ENCODE data around the gene ARHGAP15. TPM values are rescaled to one million over a fixed set of nuclear protein-coding genes. Genes with fewer than 3 reads are reported as not detected.

ARHGAP15 gene
- total RNA-seq, 3 donors from 2014 or later (not counting 1 experiment from before 2014, with no cell fraction given): 148 to 168 (median 165) TPM

DNA sequence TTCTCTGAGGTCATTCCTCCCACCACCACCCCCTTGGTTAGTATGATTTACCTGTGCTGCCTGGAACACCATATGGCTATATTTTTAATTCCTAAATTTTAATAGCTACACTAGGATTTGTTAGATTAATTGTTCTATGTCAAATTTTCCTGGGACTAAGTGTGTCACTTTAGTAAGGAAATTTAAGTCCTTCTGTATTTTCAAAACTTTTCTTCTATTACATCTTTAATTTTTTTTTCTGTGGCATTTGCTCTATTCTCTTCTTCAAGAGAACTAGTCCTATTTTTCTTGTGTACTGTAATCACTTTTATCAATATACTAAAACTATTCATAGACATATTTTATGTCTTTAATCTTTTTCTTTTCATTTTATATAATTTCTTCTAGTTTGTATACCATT lies 456.9 kb downstream of the ARHGAP15 start:
- Mint-ChIP-seq H3K36me3 (no peaks in the 10 kb centered on the region), H3K4me3 (no peak overlapping the region), H3K27me3 (ENCODE audit: low read depth in 2 of 2) (no peaks in the 10 kb centered on the region), H3K9me3 (peaks cover 0 to 2% of the 10 kb centered on the region in 2 donors), H3K4me1 (peaks cover 32 to 34% of the 10 kb centered on the region in 2 donors), H3K27ac (no peak overlapping the region)
- Histone ChIP-seq H3K27me3 (ENCODE audit: control insufficient read depth, insufficient read depth, low read length) (no peaks in the 10 kb centered on the region), H3K4me3 (ENCODE audit: low read length) (no peak overlapping the region), H3K4me1 (ENCODE audit: control insufficient read depth, insufficient read depth, low read length) (no peaks in the 10 kb centered on the region), H3K36me3 (ENCODE audit: control insufficient read depth, insufficient read depth, low read length) (peaks cover 6% of the 10 kb centered on the region), H3K9me3 (ENCODE audit: control insufficient read depth, insufficient read depth, low read length) (no peaks in the 10 kb centered on the region), H3K27ac (ENCODE audit: low read length) (no peak overlapping the region)
- DNase-seq (no peak), ATAC-seq (no peak)
- TF ChIP-seq, protein P1, sequence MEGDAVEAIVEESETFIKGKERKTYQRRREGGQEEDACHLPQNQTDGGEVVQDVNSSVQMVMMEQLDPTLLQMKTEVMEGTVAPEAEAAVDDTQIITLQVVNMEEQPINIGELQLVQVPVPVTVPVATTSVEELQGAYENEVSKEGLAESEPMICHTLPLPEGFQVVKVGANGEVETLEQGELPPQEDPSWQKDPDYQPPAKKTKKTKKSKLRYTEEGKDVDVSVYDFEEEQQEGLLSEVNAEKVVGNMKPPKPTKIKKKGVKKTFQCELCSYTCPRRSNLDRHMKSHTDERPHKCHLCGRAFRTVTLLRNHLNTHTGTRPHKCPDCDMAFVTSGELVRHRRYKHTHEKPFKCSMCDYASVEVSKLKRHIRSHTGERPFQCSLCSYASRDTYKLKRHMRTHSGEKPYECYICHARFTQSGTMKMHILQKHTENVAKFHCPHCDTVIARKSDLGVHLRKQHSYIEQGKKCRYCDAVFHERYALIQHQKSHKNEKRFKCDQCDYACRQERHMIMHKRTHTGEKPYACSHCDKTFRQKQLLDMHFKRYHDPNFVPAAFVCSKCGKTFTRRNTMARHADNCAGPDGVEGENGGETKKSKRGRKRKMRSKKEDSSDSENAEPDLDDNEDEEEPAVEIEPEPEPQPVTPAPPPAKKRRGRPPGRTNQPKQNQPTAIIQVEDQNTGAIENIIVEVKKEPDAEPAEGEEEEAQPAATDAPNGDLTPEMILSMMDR (IDR thresholded peaks at IDR 0.05): no peak
- intact Hi-C loops (cut with micrococcal nuclease): no loop called here

DNA sequence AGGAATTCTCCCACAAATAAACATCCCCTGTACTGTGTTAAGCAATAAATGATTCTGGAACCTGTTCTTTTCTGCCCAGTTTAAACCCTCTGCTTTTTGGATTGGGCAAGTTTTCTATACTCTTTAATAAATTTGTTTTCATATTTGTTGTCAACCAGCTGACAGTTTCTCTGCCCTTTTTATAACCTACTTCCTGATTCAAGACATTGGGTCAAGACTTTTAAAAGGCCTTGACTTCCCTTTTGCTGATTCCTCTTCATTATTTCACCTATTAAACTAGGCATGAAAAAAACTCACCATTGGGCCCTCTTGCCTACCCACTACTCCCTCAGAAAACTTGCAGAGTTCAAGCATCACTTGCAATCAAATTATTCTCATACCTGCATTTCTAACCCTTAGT lies 459.5 kb downstream of the ARHGAP15 start:
- Histone ChIP-seq H3K36me3 (ENCODE audit: control insufficient read depth, insufficient read depth, low read length) (peaks cover 6% of the 10 kb centered on the region), H3K27me3 (ENCODE audit: control insufficient read depth, insufficient read depth, low read length) (no peaks in the 10 kb centered on the region), H3K27ac (ENCODE audit: low read length) (no peak overlapping the region), H3K4me3 (ENCODE audit: low read length) (no peak overlapping the region), H3K4me1 (ENCODE audit: control insufficient read depth, insufficient read depth, low read length) (no peaks in the 10 kb centered on the region), H3K9me3 (ENCODE audit: control insufficient read depth, insufficient read depth, low read length) (no peaks in the 10 kb centered on the region)
- Mint-ChIP-seq H3K27ac (peak overlapping the region; percentile 5 to 33), H3K36me3 (no peaks in the 10 kb centered on the region), H3K27me3 (ENCODE audit: low read depth in 2 of 2) (no peaks in the 10 kb centered on the region), H3K9me3 (peaks cover 0 to 2% of the 10 kb centered on the region in 2 donors), H3K4me1 (peaks cover 21 to 29% of the 10 kb centered on the region in 2 donors), H3K4me3 (no peak overlapping the region)
- no peak for DNase-seq
- TF ChIP-seq, protein P1 (IDR thresholded peaks at IDR 0.05): no peak
- intact Hi-C loops (cut with micrococcal nuclease): no loop called here
- no peak for ATAC-seq

DNA sequence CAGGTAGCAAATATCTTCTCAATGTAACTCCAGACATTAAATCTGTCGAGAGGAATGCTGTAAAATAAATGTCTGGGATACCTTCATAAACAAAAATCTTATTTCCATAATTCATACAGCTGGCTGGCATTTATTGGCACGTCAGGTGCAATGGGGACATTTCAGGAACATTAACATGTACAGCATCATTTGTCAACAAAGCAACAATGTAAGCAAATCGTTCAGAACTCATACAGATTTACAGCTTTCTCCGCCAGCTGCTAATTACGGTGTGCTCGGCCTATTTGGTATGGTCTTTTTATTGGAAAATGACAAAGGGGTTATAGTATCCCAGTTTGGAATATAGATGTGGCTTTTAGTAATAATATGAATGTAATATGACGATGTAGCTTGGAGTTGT lies 464.9 kb downstream of the ARHGAP15 start:
- Mint-ChIP-seq H3K4me1 (peaks cover 2 to 9% of the 10 kb centered on the region in 2 donors), H3K36me3 (no peaks in the 10 kb centered on the region)
- intact Hi-C loops (cut with micrococcal nuclease): no loop called here

DNA sequence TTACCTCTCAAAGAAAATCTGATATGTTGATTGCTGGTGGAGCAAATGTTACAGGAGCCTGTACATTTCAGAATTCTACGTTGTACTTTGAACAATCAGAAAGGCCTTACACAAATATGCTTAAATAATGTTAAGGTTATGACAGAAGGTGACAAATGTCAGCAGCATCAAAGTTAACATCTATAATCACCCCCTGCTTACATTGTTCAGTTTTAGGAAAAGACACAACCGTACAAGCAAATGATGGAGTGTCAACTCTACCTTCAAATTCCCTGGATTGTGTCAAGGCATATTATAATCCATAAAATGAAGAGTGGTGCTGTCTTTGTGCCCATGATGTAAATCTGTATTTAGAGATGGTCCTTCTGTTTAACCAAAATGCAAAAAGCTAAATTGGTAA lies 465.5 kb downstream of the ARHGAP15 start:
- H3K27ac ChIP-seq (ENCODE audit: low read length): no peak overlapping the region
- no peak overlapping the region for H3K4me3 ChIP-seq (ENCODE audit: low read length)
- no peaks in the 10 kb centered on the region for H3K36me3 Mint-ChIP-seq
- no peak overlapping the region for H3K27ac Mint-ChIP-seq
- H3K4me1 ChIP-seq (ENCODE audit: control insufficient read depth, insufficient read depth, low read length): no peaks in the 10 kb centered on the region
- TF ChIP-seq, protein P1 (IDR thresholded peaks at IDR 0.05): no peak
- WGBS (ENCODE audit: insufficient coverage): no CpG with 5 or more reads among the region's 2 CpGs
- no peaks in the 10 kb centered on the region for H3K9me3 ChIP-seq (ENCODE audit: control insufficient read depth, insufficient read depth, low read length)
- no peaks in the 10 kb centered on the region for H3K27me3 Mint-ChIP-seq (ENCODE audit: low read depth in 2 of 2)
- no peak for ATAC-seq
- H3K4me1 Mint-ChIP-seq: peaks cover 2 to 8% of the 10 kb centered on the region in 2 donors
- H3K36me3 ChIP-seq (ENCODE audit: control insufficient read depth, insufficient read depth, low read length): no peaks in the 10 kb centered on the region
- intact Hi-C loops (cut with micrococcal nuclease): no loop called here
- no peak overlapping the region for H3K4me3 Mint-ChIP-seq
- no peaks in the 10 kb centered on the region for H3K27me3 ChIP-seq (ENCODE audit: control insufficient read depth, insufficient read depth, low read length)
- H3K9me3 Mint-ChIP-seq: no peaks in the 10 kb centered on the region
- DNase-seq: no peak

More for the DNA sequence above, 464.9 kb downstream of the ARHGAP15 start:
- no peaks in the 10 kb centered on the region for H3K27me3 Mint-ChIP-seq (ENCODE audit: low read depth in 2 of 2)
- H3K27ac Mint-ChIP-seq: no peak overlapping the region
- H3K4me1 ChIP-seq (ENCODE audit: control insufficient read depth, insufficient read depth, low read length): no peaks in the 10 kb centered on the region
- ATAC-seq (no peak), DNase-seq (no peak)
- TF ChIP-seq, protein P1 (IDR thresholded peaks at IDR 0.05): no peak
- no peaks in the 10 kb centered on the region for H3K27me3 ChIP-seq (ENCODE audit: control insufficient read depth, insufficient read depth, low read length)
- H3K9me3 Mint-ChIP-seq: no peaks in the 10 kb centered on the region
- 94% methylated on average over 7 of the region's 7 CpGs for WGBS (ENCODE audit: insufficient coverage)
- H3K36me3 ChIP-seq (ENCODE audit: control insufficient read depth, insufficient read depth, low read length): no peaks in the 10 kb centered on the region
- H3K9me3 ChIP-seq (ENCODE audit: control insufficient read depth, insufficient read depth, low read length): no peaks in the 10 kb centered on the region
- no peak overlapping the region for H3K4me3 Mint-ChIP-seq
- no peak overlapping the region for H3K27ac ChIP-seq (ENCODE audit: low read length)
- no peak overlapping the region for H3K4me3 ChIP-seq (ENCODE audit: low read length)

Measured in natural killer cell (primary cell).